VCaP (cell line): ENCODE measurements around the gene KRTAP9-9.
"Not testable (repeated sequence)": the region's sequence is repeated elsewhere in the genome, so short reads cannot be mapped to it uniquely, and the experiment has no call there.

Experiments
- H3K27ac ChIP-seq: fragments of 450-650 bp; 2 replicates; pipeline ENCODE4 v1.5.1; 2017
- CTCF ChIP-seq: fragments of 450-650 bp; conservative IDR thresholded peaks from 2 replicates; pipeline ENCODE4 v1.5.1; 2017; ENCODE audit warnings: mild to moderate bottlenecking, moderate library complexity

KRTAP9-9 gene

GRCh38 chr17:41231731-41232130 is 23.5 kb upstream of the KRTAP9-9 start:
- TF ChIP-seq CTCF = no peak
- no peak overlapping the region for H3K27ac ChIP-seq

- not testable (repeated sequence) for H3K27ac ChIP-seq
These were observed 22.6 kb upstream of the KRTAP9-9 start, which contains the start of gene KRTAP9-3 for GRCh38 chr17:41232399-41233105. KRTAP9-3 (plus strand) TSS chr17:41232449; CDS start chr17:41232502, 53 bp downstream.

- not testable (repeated sequence) for H3K27ac ChIP-seq
These were observed 18.1 kb upstream of the KRTAP9-9 start for GRCh38 chr17:41237116-41237515.

- not testable (repeated sequence) for H3K27ac ChIP-seq
These were observed 17.2 kb upstream of the KRTAP9-9 start, which contains the start of gene KRTAP9-8 for GRCh38 chr17:41237949-41238437. KRTAP9-8 (plus strand) TSS chr17:41237999; CDS start chr17:41238052, 53 bp downstream.

- H3K27ac ChIP-seq = not testable (repeated sequence)
These were observed 8.0 kb upstream of the KRTAP9-9 start for GRCh38 chr17:41246995-41247787.

GRCh38 chr17:41249637-41250240 is 5.4 kb upstream of the KRTAP9-9 start, which contains the start of gene KRTAP9-4:
KRTAP9-4 (plus strand) TSS chr17:41249687; CDS start chr17:41249721, 34 bp downstream.
- not testable (repeated sequence) for H3K27ac ChIP-seq

- TF ChIP-seq CTCF = no peak
These were observed 3.9 kb upstream of the KRTAP9-9 start for GRCh38 chr17:41251261-41251660.

GRCh38 chr17:41254861-41255260 is 323 bp upstream of the KRTAP9-9 start:
- no peak for TF ChIP-seq CTCF
- no peak overlapping the region for H3K27ac ChIP-seq

More at GRCh38 chr17:41251261-41251660, 3.9 kb upstream of the KRTAP9-9 start:
- H3K27ac ChIP-seq = no peak overlapping the region

- no peak for TF ChIP-seq CTCF
These were observed 1.1 kb downstream of the KRTAP9-9 start for GRCh38 chr17:41256291-41256685.

GRCh38 chr17:41258406-41258805 is 3.2 kb downstream of the KRTAP9-9 start:
- TF ChIP-seq CTCF = no peak
- H3K27ac ChIP-seq = no peak overlapping the region

More at GRCh38 chr17:41256291-41256685, 1.1 kb downstream of the KRTAP9-9 start:
- no peak overlapping the region for H3K27ac ChIP-seq
